HCT116 (cell line): ENCODE measurements around the gene TNNI3. TPM values are rescaled to one million over a fixed set of nuclear protein-coding genes. Genes with fewer than 3 reads are reported as not detected.

ENCODE experiments used
- ATAC-seq: fragments of 200-7000 bp; cut with Tn5 transposase; 2 replicates; pipeline ENCODE4 v1.9.1; 2020; ENCODE audit warnings: mild to moderate bottlenecking, moderate library complexity
- BruUV-seq: library from RNA; stranded (reverse); fragments of 400-500 nt; replicated peaks from 2 replicates; lab custom pipeline; 2021; lab: Mats Ljungman, UMichigan
- CTCF ChIA-PET: fragments of 300-600 bp; sonication (Branson Sonifier 250); formaldehyde crosslinking; loops from one replicate; lab custom pipeline; 2021; ENCODE audit warnings: antibody characterized with exemption; lab: Charles Lee
- POLR2A ChIA-PET: fragments of 300-600, 350-600 bp; sonication (Branson Sonifier 250); formaldehyde crosslinking; loops from one replicate; lab custom pipeline; 2021; ENCODE audit warnings: antibody characterized with exemption; lab: Charles Lee
- RAD21 ChIA-PET, 2 experiments: fragments of 300-600 bp; sonication (Branson Sonifier 250); formaldehyde crosslinking; loops; one replicate each; lab custom pipeline; 2023; ENCODE audit warnings: low total read pairs in 2 of 2; ENCODE audit not compliant: uncharacterized antibody in 2 of 2, unreplicated experiment in 2 of 2, low non-redundant PET in 1 of 2; lab: Charles Lee
- DNase-seq: peaks from one replicate; pipeline ENCODE4 v3.0.0-alpha.2; 2010; ENCODE audit warnings: low read depth, low spot score
- H2AFZ ChIP-seq: fragments of 200-600 bp; shearing (Covaris generic), sonication (generic); 2 replicates; pipeline ENCODE4 v1.6.1; 2017; ENCODE audit warnings: low read depth, mixed run types, mixed read lengths, antibody characterized with exemption, low read length; ENCODE audit not compliant: poor library complexity, severe bottlenecking
- H3K27ac ChIP-seq: 2 replicates; pipeline ENCODE4 v1.5.1; 2012; ENCODE audit warnings: low read depth, low read length
- H3K27me3 ChIP-seq: fragments of 200-600 bp; sonication (generic); 2 replicates; pipeline ENCODE4 v1.6.1; 2016; ENCODE audit warnings: mixed run types, low read length, mixed read lengths; ENCODE audit not compliant: insufficient read depth
- H3K36me3 ChIP-seq, 2 experiments: fragments of 200-500 bp in 1 of 2; fragments of 200-600 bp in 1 of 2; sonication (Bioruptor generic) in 1 of 2; sonication (generic) in 1 of 2; 2 replicates each; pipeline versions ENCODE4 v1.5.1 to v1.6.1; 2014 to 2016; ENCODE audit warnings: low read length in 2 of 2, inconsistent platforms in 1 of 2, mixed read lengths in 1 of 2, mixed run types in 1 of 2; ENCODE audit not compliant: insufficient read depth in 2 of 2, control insufficient read depth in 1 of 2
- H3K4me1 ChIP-seq, 2 experiments: fragments of 200-600 bp in 1 of 2; sonication (generic) in 1 of 2; 2 replicates each; pipeline versions ENCODE4 v1.5.1 to v1.6.1; 2012 to 2017; ENCODE audit warnings: low read length in 2 of 2, inconsistent platforms in 1 of 2, mild to moderate bottlenecking in 1 of 2, mixed read lengths in 1 of 2, mixed run types in 1 of 2, moderate library complexity in 1 of 2; ENCODE audit not compliant: insufficient read depth in 2 of 2, control insufficient read depth in 1 of 2
- H3K4me2 ChIP-seq: fragments of 200-600 bp; sonication (generic); 2 replicates; pipeline ENCODE4 v1.6.1; 2017; ENCODE audit warnings: mixed run types, low read length, mixed read lengths
- H3K4me3 ChIP-seq, 2 experiments: fragments of 200-600 bp in 1 of 2; sonication (generic) in 1 of 2; replicated peaks in 1 of 2; 2 replicates each; pipeline ENCODE4 v1.5.1; 2011 to 2016; ENCODE audit warnings: low read length in 2 of 2, control low read depth in 1 of 2, low read depth in 1 of 2, mild to moderate bottlenecking in 1 of 2, mixed read lengths in 1 of 2, mixed run types in 1 of 2
- H3K79me2 ChIP-seq: fragments of 200-600 bp; sonication (generic); 2 replicates; pipeline ENCODE4 v1.6.1; 2017; ENCODE audit warnings: mild to moderate bottlenecking, mixed run types, low read length, moderate library complexity, mixed read lengths; ENCODE audit not compliant: insufficient read depth
- H3K9ac ChIP-seq: fragments of 200-600 bp; sonication (generic); 2 replicates; pipeline ENCODE4 v1.6.1; 2016; ENCODE audit warnings: low read length, mixed read lengths
- H3K9me2 ChIP-seq: fragments of 200-600 bp; sonication (generic), shearing (Covaris generic); 2 replicates; pipeline ENCODE4 v1.6.1; 2017; ENCODE audit warnings: mixed run types, mild to moderate bottlenecking, moderate library complexity; ENCODE audit not compliant: insufficient read depth
- H3K9me3 ChIP-seq, 2 experiments: fragments of 200-500 bp in 1 of 2; fragments of 200-600 bp in 1 of 2; sonication (Bioruptor generic) in 1 of 2; sonication (generic) in 1 of 2; 2 replicates each; pipeline ENCODE4 v1.6.1; 2014 to 2017; ENCODE audit warnings: low read length in 2 of 2, mixed read lengths in 2 of 2, inconsistent platforms in 1 of 2, low read depth in 1 of 2, mild to moderate bottlenecking in 1 of 2, mixed run types in 1 of 2, moderate library complexity in 1 of 2; ENCODE audit not compliant: control insufficient read depth in 1 of 2, insufficient read depth in 1 of 2
- H4K20me1 ChIP-seq: fragments of 200-600 bp; sonication (generic), shearing (Covaris generic); 2 replicates; pipeline ENCODE4 v1.6.1; 2017; ENCODE audit warnings: mixed run types, mild to moderate bottlenecking, moderate library complexity; ENCODE audit not compliant: insufficient read depth
- CBX3 ChIP-seq: IDR thresholded peaks from 2 replicates; pipeline ENCODE4 v1.6.1; 2012; ENCODE audit warnings: low read depth
- CEBPB ChIP-seq: IDR thresholded peaks from 2 replicates; pipeline ENCODE4 v1.6.1; 2012; ENCODE audit warnings: low read depth
- EGR1 ChIP-seq: IDR thresholded peaks from 2 replicates; pipeline ENCODE4 v1.6.1; 2012; ENCODE audit warnings: low read depth
- ELF1 ChIP-seq: IDR thresholded peaks from 2 replicates; pipeline ENCODE4 v1.6.1; 2012; ENCODE audit warnings: low read depth, borderline replicate concordance
- EZH2 ChIP-seq: fragments of 200-600 bp; sonication (generic); IDR thresholded peaks from 2 replicates; pipeline ENCODE4 v1.6.1; 2017; ENCODE audit warnings: antibody characterized with exemption, mixed run types
- EZH2phosphoT487 ChIP-seq: fragments of 200-600 bp; IDR thresholded peaks from 2 replicates; pipeline ENCODE4 v1.6.1; 2018; ENCODE audit warnings: antibody characterized with exemption, borderline replicate concordance
- FOSL1 ChIP-seq: IDR thresholded peaks from 2 replicates; pipeline ENCODE4 v1.6.1; 2012; ENCODE audit warnings: low read depth
- JUND ChIP-seq: IDR thresholded peaks from 2 replicates; pipeline ENCODE4 v1.6.1; 2012
- POLR2A ChIP-seq: IDR thresholded peaks from 2 replicates; pipeline ENCODE4 v1.7.0; 2011; ENCODE audit warnings: borderline replicate concordance; ENCODE audit not compliant: insufficient read depth, insufficient read length; ENCODE audit errors: extremely low read depth
- POLR2AphosphoS5 ChIP-seq: IDR thresholded peaks from 2 replicates; pipeline ENCODE4 v1.6.1; 2011; ENCODE audit warnings: mild to moderate bottlenecking, low read depth, low read length, moderate library complexity
- SIN3A ChIP-seq: IDR thresholded peaks from 2 replicates; pipeline ENCODE4 v1.6.1; 2012; ENCODE audit warnings: low read depth
- SRF ChIP-seq: IDR thresholded peaks from 2 replicates; pipeline ENCODE4 v1.6.1; 2012; ENCODE audit warnings: low read depth
- TCF7L2 ChIP-seq: IDR thresholded peaks from 2 replicates; pipeline ENCODE4 v1.7.0; 2011; ENCODE audit warnings: borderline replicate concordance, inconsistent platforms; ENCODE audit not compliant: insufficient read depth, insufficient read length; ENCODE audit errors: extremely low read depth
- YY1 ChIP-seq: IDR thresholded peaks from 2 replicates; pipeline ENCODE4 v1.6.1; 2011; ENCODE audit warnings: low read length, low read depth, moderate library complexity, mild to moderate bottlenecking; ENCODE audit not compliant: insufficient replicate concordance; ENCODE audit errors: extremely low read depth
- ZFX ChIP-seq: fragments of 450-650 bp; IDR thresholded peaks from 2 replicates; pipeline ENCODE4 v1.6.1; 2017
- ZNF274 ChIP-seq: fragments of 200-500 bp; sonication (Bioruptor generic); IDR thresholded peaks from 2 replicates; pipeline ENCODE4 v1.6.1; 2014; ENCODE audit warnings: mild to moderate bottlenecking, low read depth, low read length, inconsistent platforms
- intact Hi-C: fragments of 100-400 bp; cut with micrococcal nuclease; formaldehyde crosslinking; loops from 2 replicates; pipeline ENCODE4 v1.10.0; 2022
- total RNA-seq: library from RNA; stranded (reverse); gene quantifications from one replicate; pipeline ENCODE4 v1.2.1, GENCODE V29; 2021; ENCODE audit not compliant: unreplicated experiment
- TF ChIP-seq, protein P1 (sequence below): IDR thresholded peaks from 2 replicates; pipeline ENCODE4 v1.6.1; 2012; ENCODE audit warnings: low read depth
- TF ChIP-seq, protein P2 (sequence below): IDR thresholded peaks from 2 replicates; pipeline ENCODE4 v1.6.1; 2012
- TF ChIP-seq, protein P3 (sequence below): IDR thresholded peaks from 2 replicates; pipeline ENCODE4 v1.6.1; 2012
- TF ChIP-seq, protein P4 (sequence below), 3 experiments: fragments of 200-600 bp in 1 of 3; sonication (generic) in 1 of 3; IDR thresholded peaks in 2 of 3; conservative IDR thresholded peaks in 1 of 3; 2 replicates each; pipeline ENCODE4 v1.5.1; 2012 to 2017; ENCODE audit warnings: low read depth in 2 of 3, low read length in 2 of 3, antibody characterized with exemption in 1 of 3, borderline replicate concordance in 1 of 3, control low read depth in 1 of 3, mild to moderate bottlenecking in 1 of 3, mixed read lengths in 1 of 3, mixed run types in 1 of 3, moderate library complexity in 1 of 3; ENCODE audit not compliant: insufficient read depth in 1 of 3

TNNI3 gene
- total RNA-seq, 1 experiment from 2014 or later, result 42.1 TPM

DNA sequence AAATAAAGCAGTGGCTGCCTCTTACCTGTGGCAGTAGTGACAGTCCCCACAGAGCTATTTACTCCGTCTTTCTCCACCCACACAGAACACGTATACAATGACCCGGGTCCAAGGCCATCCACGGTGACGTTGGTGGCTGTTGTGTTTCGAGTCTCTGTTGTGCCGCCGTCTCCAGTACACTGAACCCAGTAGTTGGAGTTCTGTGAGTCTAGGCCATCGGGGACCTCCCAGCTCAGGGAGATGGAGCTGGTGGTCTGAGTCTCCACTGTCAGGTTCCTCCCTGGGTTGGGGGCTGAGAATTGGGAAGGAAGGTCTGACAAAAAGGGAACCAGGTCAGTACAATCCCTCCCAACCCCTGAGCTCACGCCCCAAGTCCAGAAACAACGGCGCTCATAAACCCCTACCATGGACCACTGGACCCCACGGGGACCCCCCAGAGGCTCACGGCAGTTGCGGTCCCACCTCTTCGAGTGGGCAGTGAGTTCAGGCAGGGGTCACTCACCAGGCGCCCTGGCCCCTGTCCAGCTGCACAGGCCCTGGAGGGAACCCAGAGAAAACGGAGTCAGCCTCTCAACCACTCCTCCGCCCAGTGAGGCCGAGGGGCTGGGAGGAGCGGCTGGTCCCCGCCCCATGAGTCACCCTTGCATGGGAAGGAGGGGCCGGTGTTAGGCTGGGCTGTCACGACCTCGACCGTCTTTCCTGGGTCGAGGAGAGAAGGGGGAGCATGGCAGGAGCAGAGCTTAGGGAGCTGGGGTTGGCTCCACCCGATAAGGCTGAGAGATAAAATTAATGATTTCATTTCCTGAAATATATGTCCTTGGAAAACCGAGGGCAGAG, 49.4 kb upstream of the TNNI3 start:
- Histone ChIP-seq H3K9me2 (no peaks in the 10 kb centered on the region), H2AFZ (no peak overlapping the region), H3K4me2 (peak overlapping the region; percentile 91), H3K79me2 (no peaks in the 10 kb centered on the region), H3K4me1 (peaks cover 34 to 53% of the 10 kb centered on the region in 2 experiments), H3K9ac (peak overlapping the region; percentile 76), H3K9me3 (no peaks in the 10 kb centered on the region), H3K4me3 (peak overlapping the region; percentile 55 to 67), H3K36me3 (0 out of 4 replicates have a peak, but pooled peaks cover 0 to 2% of the 10 kb centered on the region in 2 experiments), H3K27me3 (no peaks in the 10 kb centered on the region), H3K27ac (peak overlapping the region; percentile 55), H4K20me1 (no peaks in the 10 kb centered on the region)
- DNase-seq (peak; percentile 67), ATAC-seq (peak; percentile 86)
- CTCF ChIA-PET, result interaction anchor here (1.2 kb wide), 1 partner anchor 48 kb away, joined by 3 read pairs; no protein-coding TSS in a partner anchor
- POLR2A ChIA-PET, result interaction anchor here (0.7 to 1.8 kb wide), 4 partner anchors 9 to 60 kb away, joined by 3 to 7 read pairs (median 4); no protein-coding TSS in a partner anchor
- intact Hi-C loops, result no loop called here
- BruUV-seq, result TSS peak; percentile 84
- RAD21 ChIA-PET, result interaction anchor here in 1 of 2 experiments (0.7 kb wide), 1 partner anchor 411 kb away, joined by 3 read pairs; no protein-coding TSS in a partner anchor
- TF ChIP-seq TCF7L2 (peak; percentile 49), EGR1 (peak; percentile 53), FOSL1 (peak; percentile 84), JUND (peak; percentile 89), ELF1 (no peak), EZH2phosphoT487 (no peak), CBX3 (no peak), ZFX (peak; percentile 35; the same call in 1 of the 2 replicates), SRF (no peak), POLR2AphosphoS5 (peak; percentile 80), ZNF274 (no peak), POLR2A (peak; percentile 36), EZH2 (no peak), SIN3A (peak; percentile 81; the same call in 1 of the 2 replicates), YY1 (peak; percentile 44), CEBPB (no peak)
- TF ChIP-seq, protein P1, sequence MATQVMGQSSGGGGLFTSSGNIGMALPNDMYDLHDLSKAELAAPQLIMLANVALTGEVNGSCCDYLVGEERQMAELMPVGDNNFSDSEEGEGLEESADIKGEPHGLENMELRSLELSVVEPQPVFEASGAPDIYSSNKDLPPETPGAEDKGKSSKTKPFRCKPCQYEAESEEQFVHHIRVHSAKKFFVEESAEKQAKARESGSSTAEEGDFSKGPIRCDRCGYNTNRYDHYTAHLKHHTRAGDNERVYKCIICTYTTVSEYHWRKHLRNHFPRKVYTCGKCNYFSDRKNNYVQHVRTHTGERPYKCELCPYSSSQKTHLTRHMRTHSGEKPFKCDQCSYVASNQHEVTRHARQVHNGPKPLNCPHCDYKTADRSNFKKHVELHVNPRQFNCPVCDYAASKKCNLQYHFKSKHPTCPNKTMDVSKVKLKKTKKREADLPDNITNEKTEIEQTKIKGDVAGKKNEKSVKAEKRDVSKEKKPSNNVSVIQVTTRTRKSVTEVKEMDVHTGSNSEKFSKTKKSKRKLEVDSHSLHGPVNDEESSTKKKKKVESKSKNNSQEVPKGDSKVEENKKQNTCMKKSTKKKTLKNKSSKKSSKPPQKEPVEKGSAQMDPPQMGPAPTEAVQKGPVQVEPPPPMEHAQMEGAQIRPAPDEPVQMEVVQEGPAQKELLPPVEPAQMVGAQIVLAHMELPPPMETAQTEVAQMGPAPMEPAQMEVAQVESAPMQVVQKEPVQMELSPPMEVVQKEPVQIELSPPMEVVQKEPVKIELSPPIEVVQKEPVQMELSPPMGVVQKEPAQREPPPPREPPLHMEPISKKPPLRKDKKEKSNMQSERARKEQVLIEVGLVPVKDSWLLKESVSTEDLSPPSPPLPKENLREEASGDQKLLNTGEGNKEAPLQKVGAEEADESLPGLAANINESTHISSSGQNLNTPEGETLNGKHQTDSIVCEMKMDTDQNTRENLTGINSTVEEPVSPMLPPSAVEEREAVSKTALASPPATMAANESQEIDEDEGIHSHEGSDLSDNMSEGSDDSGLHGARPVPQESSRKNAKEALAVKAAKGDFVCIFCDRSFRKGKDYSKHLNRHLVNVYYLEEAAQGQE, result no peak
- TF ChIP-seq, protein P2, sequence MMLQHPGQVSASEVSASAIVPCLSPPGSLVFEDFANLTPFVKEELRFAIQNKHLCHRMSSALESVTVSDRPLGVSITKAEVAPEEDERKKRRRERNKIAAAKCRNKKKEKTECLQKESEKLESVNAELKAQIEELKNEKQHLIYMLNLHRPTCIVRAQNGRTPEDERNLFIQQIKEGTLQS, result no peak
- TF ChIP-seq, protein P3, sequence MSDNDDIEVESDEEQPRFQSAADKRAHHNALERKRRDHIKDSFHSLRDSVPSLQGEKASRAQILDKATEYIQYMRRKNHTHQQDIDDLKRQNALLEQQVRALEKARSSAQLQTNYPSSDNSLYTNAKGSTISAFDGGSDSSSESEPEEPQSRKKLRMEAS, result peak; percentile 71; the same call in 1 of the 2 replicates
- TF ChIP-seq, protein P4, sequence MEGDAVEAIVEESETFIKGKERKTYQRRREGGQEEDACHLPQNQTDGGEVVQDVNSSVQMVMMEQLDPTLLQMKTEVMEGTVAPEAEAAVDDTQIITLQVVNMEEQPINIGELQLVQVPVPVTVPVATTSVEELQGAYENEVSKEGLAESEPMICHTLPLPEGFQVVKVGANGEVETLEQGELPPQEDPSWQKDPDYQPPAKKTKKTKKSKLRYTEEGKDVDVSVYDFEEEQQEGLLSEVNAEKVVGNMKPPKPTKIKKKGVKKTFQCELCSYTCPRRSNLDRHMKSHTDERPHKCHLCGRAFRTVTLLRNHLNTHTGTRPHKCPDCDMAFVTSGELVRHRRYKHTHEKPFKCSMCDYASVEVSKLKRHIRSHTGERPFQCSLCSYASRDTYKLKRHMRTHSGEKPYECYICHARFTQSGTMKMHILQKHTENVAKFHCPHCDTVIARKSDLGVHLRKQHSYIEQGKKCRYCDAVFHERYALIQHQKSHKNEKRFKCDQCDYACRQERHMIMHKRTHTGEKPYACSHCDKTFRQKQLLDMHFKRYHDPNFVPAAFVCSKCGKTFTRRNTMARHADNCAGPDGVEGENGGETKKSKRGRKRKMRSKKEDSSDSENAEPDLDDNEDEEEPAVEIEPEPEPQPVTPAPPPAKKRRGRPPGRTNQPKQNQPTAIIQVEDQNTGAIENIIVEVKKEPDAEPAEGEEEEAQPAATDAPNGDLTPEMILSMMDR (IDR thresholded peaks at IDR 0.05 in 2 of 3, conservative IDR thresholded peaks at IDR 0.05 in 1 of 3; ENCODE audit: borderline replicate concordance in 1 of 3, insufficient read depth in 1 of 3, low read depth in 2 of 3, low read length in 2 of 3), result no peak
